GM21515 (cell line): ENCODE results near the gene AP1B1.

Experiments used
- ATAC-seq: cut with Tn5 transposase; IDR thresholded peaks from one replicate; pipeline ENCODE4 v1.9.1; 2021; ENCODE audit not compliant: unreplicated experiment

The AP1B1 gene

DNA sequence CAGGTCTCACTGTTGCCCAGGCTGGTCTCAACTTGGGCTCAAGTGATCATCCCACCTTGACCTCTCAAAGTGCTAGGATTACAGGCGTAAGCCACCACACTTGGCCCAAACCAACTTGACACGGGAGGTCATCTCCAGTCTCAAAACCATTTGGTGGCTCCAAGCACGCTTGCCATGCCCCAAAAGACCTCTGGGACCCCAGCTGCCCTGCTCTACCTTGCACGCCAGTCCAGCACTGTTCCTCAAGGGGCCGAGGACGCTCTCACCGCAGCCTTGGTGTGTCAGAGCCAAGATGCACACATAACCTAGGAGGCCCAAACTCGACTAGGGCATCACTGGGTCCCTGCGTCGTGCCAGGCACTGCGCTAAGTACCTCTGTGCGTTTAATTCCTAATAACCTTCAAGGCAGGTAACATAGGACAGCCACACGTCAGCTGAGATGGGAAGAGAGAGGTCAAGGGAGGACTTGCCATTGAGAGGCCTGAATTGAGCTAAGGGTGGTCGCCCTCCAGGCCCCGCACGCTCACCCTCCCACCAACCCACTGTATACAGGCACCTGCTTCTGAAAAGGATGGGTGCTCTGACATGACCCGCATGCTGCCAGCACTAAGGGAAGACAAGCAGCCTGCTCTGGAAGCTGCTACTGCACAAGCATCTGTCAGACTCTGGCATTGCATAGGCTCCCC, 86.5 kb downstream of the AP1B1 start:
- ATAC-seq: no peak

- ATAC-seq: no peak
These were observed 87.4 kb downstream of the AP1B1 start for GRCh38 chr22:29300807-29301601.

GRCh38 chr22:29300467-29300806, 87.9 kb downstream of the AP1B1 start:
- no peak for ATAC-seq

- no peak for ATAC-seq
These were observed 89.1 kb downstream of the AP1B1 start for GRCh38 chr22:29299136-29299900.

- ATAC-seq: no peak
These were observed 89.7 kb downstream of the AP1B1 start for GRCh38 chr22:29298641-29299040.

DNA sequence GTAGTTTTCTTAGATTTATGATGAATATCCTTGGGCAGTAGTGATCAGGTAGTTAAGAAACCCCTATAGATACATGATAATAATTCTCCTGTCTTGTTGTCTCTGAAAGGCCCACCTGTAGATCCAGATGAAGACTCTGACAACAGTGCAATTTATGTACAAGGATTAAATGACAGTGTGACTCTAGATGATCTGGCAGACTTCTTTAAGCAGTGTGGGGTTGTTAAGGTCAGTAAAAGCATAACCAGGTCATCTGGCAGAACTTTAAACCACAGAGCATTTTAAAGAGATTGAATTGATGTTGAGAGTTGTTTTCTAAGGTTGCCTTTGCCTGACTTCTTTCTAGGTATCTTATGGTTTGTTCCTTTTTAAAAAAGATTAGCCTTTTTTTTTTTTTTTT, 96.0 kb downstream of the AP1B1 start:
- no peak for ATAC-seq

- ATAC-seq: no peak
These were observed 97.2 kb downstream of the AP1B1 start for GRCh38 chr22:29291215-29291614.

GRCh38 chr22:29290061-29290460, 98.3 kb downstream of the AP1B1 start:
- ATAC-seq: no peak

- ATAC-seq: no peak
These were observed 99.5 kb downstream of the AP1B1 start for GRCh38 chr22:29288837-29289236.

GRCh38 chr22:29284196-29284595, 104.2 kb downstream of the AP1B1 start:
- no peak for ATAC-seq

DNA sequence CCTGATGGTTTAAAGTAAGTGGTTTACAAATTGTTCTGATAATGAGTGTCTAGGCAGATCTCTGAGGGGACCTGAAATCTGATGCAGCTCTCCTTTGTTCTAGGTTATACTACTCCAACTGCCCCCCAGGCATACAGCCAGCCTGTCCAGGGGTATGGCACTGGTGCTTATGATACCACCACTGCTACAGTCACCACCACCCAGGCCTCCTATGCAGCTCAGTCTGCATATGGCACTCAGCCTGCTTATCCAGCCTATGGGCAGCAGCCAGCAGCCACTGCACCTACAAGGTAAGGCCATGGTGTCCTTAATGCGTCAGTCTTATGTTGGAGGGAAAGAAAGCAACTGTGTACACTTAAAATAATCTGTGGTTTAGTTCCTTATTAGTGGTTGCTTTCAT, 110.4 kb downstream of the AP1B1 start:
- no peak for ATAC-seq
